Esophagus muscularis mucosa (tissue), 4 donors: ENCODE measurements around the gene VWA3B.

Experiments used
- EP300 ChIP-seq: sonication (generic); formaldehyde crosslinking; IDR thresholded peaks from one replicate; pipeline ENCODE4 v1.6.1; 2017; ENCODE audit warnings: antibody characterized with exemption
- POLR2AphosphoS5 ChIP-seq, 2 donors: sonication (generic); formaldehyde crosslinking; IDR thresholded peaks; one replicate each; pipeline ENCODE4 v1.6.1; 2017; ENCODE audit warnings: antibody characterized with exemption in 2 of 2
- TF ChIP-seq, protein P1 (sequence below), 3 experiments: fragments of 200-600 bp in 2 of 3; fragments of 450-650 bp in 1 of 3; sonication (generic) in 2 of 3; IDR thresholded peaks; one replicate each; pipeline ENCODE4 v1.5.1; 2017 to 2019; ENCODE audit warnings: antibody characterized with exemption in 3 of 3, mild to moderate bottlenecking in 2 of 3, moderate library complexity in 1 of 3

- TF ChIP-seq, protein P1, sequence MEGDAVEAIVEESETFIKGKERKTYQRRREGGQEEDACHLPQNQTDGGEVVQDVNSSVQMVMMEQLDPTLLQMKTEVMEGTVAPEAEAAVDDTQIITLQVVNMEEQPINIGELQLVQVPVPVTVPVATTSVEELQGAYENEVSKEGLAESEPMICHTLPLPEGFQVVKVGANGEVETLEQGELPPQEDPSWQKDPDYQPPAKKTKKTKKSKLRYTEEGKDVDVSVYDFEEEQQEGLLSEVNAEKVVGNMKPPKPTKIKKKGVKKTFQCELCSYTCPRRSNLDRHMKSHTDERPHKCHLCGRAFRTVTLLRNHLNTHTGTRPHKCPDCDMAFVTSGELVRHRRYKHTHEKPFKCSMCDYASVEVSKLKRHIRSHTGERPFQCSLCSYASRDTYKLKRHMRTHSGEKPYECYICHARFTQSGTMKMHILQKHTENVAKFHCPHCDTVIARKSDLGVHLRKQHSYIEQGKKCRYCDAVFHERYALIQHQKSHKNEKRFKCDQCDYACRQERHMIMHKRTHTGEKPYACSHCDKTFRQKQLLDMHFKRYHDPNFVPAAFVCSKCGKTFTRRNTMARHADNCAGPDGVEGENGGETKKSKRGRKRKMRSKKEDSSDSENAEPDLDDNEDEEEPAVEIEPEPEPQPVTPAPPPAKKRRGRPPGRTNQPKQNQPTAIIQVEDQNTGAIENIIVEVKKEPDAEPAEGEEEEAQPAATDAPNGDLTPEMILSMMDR (IDR thresholded peaks at IDR 0.05): no peak
- TF ChIP-seq POLR2AphosphoS5 (IDR thresholded peaks at IDR 0.05): no peak
- TF ChIP-seq EP300: no peak
Observed at GRCh38 chr2:98078701-98079100, 8.3 kb upstream of the VWA3B start.
